IMR-90 (cell line): Measurements from ENCODE around the gene HNMT. TPM values are rescaled to one million over a fixed set of nuclear protein-coding genes. Genes with fewer than 3 reads are reported as not detected.

Source experiments
- ATAC-seq: fragments of 200-7000 bp; cut with Tn5 transposase; 2 replicates; pipeline ENCODE4 v1.9.1; 2020; ENCODE audit warnings: low read depth, mild to moderate bottlenecking, moderate library complexity
- BruUV-seq: library from RNA; stranded (reverse); fragments of 400-500 nt; replicated peaks from 2 replicates; lab custom pipeline; 2021; lab: Mats Ljungman, UMichigan
- CTCF ChIA-PET: fragments of 300-600 bp; formaldehyde crosslinking; extraction: SDS; loops from one replicate; lab custom pipeline; 2021; ENCODE audit warnings: antibody characterized with exemption; lab: Yijun Ruan, JAX
- POLR2A ChIA-PET: fragments of 300-600 bp; sonication (Branson Sonifier 250); formaldehyde crosslinking; loops from one replicate; lab custom pipeline; 2022; ENCODE audit warnings: antibody characterized with exemption; ENCODE audit not compliant: unreplicated experiment; lab: Charles Lee
- DNase-seq: peaks from one replicate; pipeline ENCODE4 v3.0.0; 2013
- H2AFZ ChIP-seq: replicated peaks from 2 replicates; pipeline ENCODE3; 2013; ENCODE audit warnings: low read length, mild to moderate bottlenecking; ENCODE audit not compliant: poor library complexity
- H2AK5ac ChIP-seq: 2 replicates; pipeline ENCODE4 v1.6.1; 2013; ENCODE audit warnings: low read depth, low read length, inconsistent platforms
- H2AK9ac ChIP-seq: replicated peaks from 2 replicates; pipeline ENCODE3; 2013; ENCODE audit warnings: mild to moderate bottlenecking, low read depth, low read length, moderate library complexity; ENCODE audit not compliant: poor library complexity
- H2BK120ac ChIP-seq: 2 replicates; pipeline ENCODE4 v1.6.1; 2013; ENCODE audit warnings: low read depth, low read length, inconsistent platforms
- H2BK15ac ChIP-seq: 3 replicates; pipeline ENCODE4 v1.6.1; 2013; ENCODE audit warnings: low read depth, low read length, inconsistent platforms
- H2BK20ac ChIP-seq: 2 replicates; pipeline ENCODE4 v1.6.1; 2013; ENCODE audit warnings: low read depth, mild to moderate bottlenecking, inconsistent platforms, low read length, moderate library complexity
- H2BK5ac ChIP-seq: 2 replicates; pipeline ENCODE4 v1.6.1; 2013; ENCODE audit warnings: mild to moderate bottlenecking, low read depth, low read length, inconsistent platforms; ENCODE audit not compliant: poor library complexity, severe bottlenecking
- H3K14ac ChIP-seq: replicated peaks from 2 replicates; pipeline ENCODE4 v1.6.1; 2013; ENCODE audit warnings: low read depth, low read length, inconsistent platforms
- H3K18ac ChIP-seq: 2 replicates; pipeline ENCODE4 v1.6.1; 2013; ENCODE audit warnings: low read depth, low read length, control low read depth
- H3K23ac ChIP-seq: 2 replicates; pipeline ENCODE4 v1.6.1; 2013; ENCODE audit warnings: low read depth, low read length, inconsistent platforms
- H3K27ac ChIP-seq: 2 replicates; pipeline ENCODE4 v1.5.1; 2013; ENCODE audit warnings: mild to moderate bottlenecking, control low read depth, low read length; ENCODE audit not compliant: insufficient read depth
- H3K27me3 ChIP-seq: 2 replicates; pipeline ENCODE4 v1.6.1; 2013; ENCODE audit warnings: low read length; ENCODE audit not compliant: control insufficient read depth, insufficient read depth
- H3K36me3 ChIP-seq: 2 replicates; pipeline ENCODE4 v1.6.1; 2013; ENCODE audit warnings: low read length, mixed read lengths; ENCODE audit not compliant: control insufficient read depth, insufficient read depth
- H3K4ac ChIP-seq: 2 replicates; pipeline ENCODE4 v1.6.1; 2013; ENCODE audit warnings: low read depth, low read length, inconsistent platforms
- H3K4me1 ChIP-seq: 2 replicates; pipeline ENCODE4 v1.6.1; 2013; ENCODE audit warnings: low read length, mixed read lengths; ENCODE audit not compliant: control insufficient read depth, insufficient read depth
- H3K4me2 ChIP-seq: 2 replicates; pipeline ENCODE4 v1.6.1; 2013; ENCODE audit warnings: low read depth, mild to moderate bottlenecking, control low read depth, low read length, moderate library complexity
- H3K4me3 ChIP-seq: 2 replicates; pipeline ENCODE4 v1.5.1; 2013; ENCODE audit warnings: low read depth, mild to moderate bottlenecking, control low read depth, low read length, moderate library complexity; ENCODE audit not compliant: insufficient read depth
- H3K56ac ChIP-seq: 2 replicates; pipeline ENCODE4 v1.6.1; 2013; ENCODE audit warnings: low read length, inconsistent platforms; ENCODE audit not compliant: insufficient read depth; ENCODE audit errors: extremely low read depth
- H3K79me1 ChIP-seq, 2 experiments: 2 replicates each; pipeline ENCODE4 v1.6.1; 2013; ENCODE audit warnings: low read length in 2 of 2, inconsistent platforms in 1 of 2, low read depth in 1 of 2
- H3K9ac ChIP-seq: 2 replicates; pipeline ENCODE4 v1.6.1; 2013; ENCODE audit warnings: low read depth, low read length, control low read depth
- H3K9me1 ChIP-seq: 2 replicates; pipeline ENCODE4 v1.6.1; 2013; ENCODE audit warnings: low read length, inconsistent platforms; ENCODE audit not compliant: insufficient read depth
- H3K9me3 ChIP-seq: 2 replicates; pipeline ENCODE4 v1.6.1; 2013; ENCODE audit warnings: low read length; ENCODE audit not compliant: control insufficient read depth, insufficient read depth
- H4K20me1 ChIP-seq: 2 replicates; pipeline ENCODE4 v1.6.1; 2013; ENCODE audit warnings: low read length, inconsistent platforms; ENCODE audit not compliant: insufficient read depth
- H4K5ac ChIP-seq: 2 replicates; pipeline ENCODE4 v1.6.1; 2013; ENCODE audit warnings: mild to moderate bottlenecking, low read depth, low read length, control low read depth
- H4K8ac ChIP-seq, 2 experiments: 2 replicates each; pipeline ENCODE4 v1.6.1; 2013; ENCODE audit warnings: low read depth in 2 of 2, low read length in 2 of 2, control low read depth in 1 of 2, inconsistent platforms in 1 of 2
- H4K91ac ChIP-seq: 2 replicates; pipeline ENCODE4 v1.6.1; 2013; ENCODE audit warnings: low read depth, low read length, inconsistent platforms; ENCODE audit not compliant: insufficient read depth
- BHLHE40 ChIP-seq: fragments of 150-350 bp; IDR thresholded peaks from 2 replicates; pipeline ENCODE4 v1.6.1; 2016; ENCODE audit warnings: mild to moderate bottlenecking, low read depth, low read length
- CTCF ChIP-seq: conservative IDR thresholded peaks from 2 replicates; pipeline ENCODE4 v1.5.1; 2012; ENCODE audit warnings: mild to moderate bottlenecking, low read depth, low read length, improper control_type of control experiment
- ELK1 ChIP-seq: fragments of 150-350 bp; IDR thresholded peaks from 2 replicates; pipeline ENCODE4 v1.6.1; 2016; ENCODE audit warnings: low read depth, mild to moderate bottlenecking, low read length, moderate library complexity, borderline replicate concordance
- FOS ChIP-seq: fragments of 150-350 bp; IDR thresholded peaks from 2 replicates; pipeline ENCODE4 v1.6.1; 2016; ENCODE audit warnings: low read depth, low read length
- NFE2L2 ChIP-seq: fragments of 150-350 bp; IDR thresholded peaks from 2 replicates; pipeline ENCODE4 v1.6.1; 2016; ENCODE audit warnings: low read depth, mild to moderate bottlenecking, low read length
- POLR2A ChIP-seq: IDR thresholded peaks from 2 replicates; pipeline ENCODE4 v1.6.1; 2012; ENCODE audit warnings: mild to moderate bottlenecking, low read depth, low read length
- RFX5 ChIP-seq: IDR thresholded peaks from 2 replicates; pipeline ENCODE4 v1.8.0; 2012; ENCODE audit warnings: low read depth, mild to moderate bottlenecking, low read length, moderate library complexity
- WGBS, 2 experiments: methylation state at CpG; one replicate each; pipeline versions ENCODE4 v1.1.5 to v1.1.7; 2013; ENCODE audit warnings: missing lambda C conversion rate in 2 of 2; ENCODE audit not compliant: insufficient read length in 1 of 2; ENCODE audit errors: extremely low coverage in 2 of 2; 5-methylcytosine and 5-hydroxymethylcytosine counted together
- dilution Hi-C: fragments of 300-500 bp; cut with HindIII; formaldehyde crosslinking; loops from one replicate; pipeline ENCODE4 v1.14.3; 2018; ENCODE audit warnings: low sequenced_read_pairs; ENCODE audit not compliant: unreplicated experiment
- in situ Hi-C: fragments of 300-500 bp; cut with MboI; formaldehyde crosslinking; loops from 3 replicates; pipeline ENCODE4 v1.14.3; 2019; ENCODE audit warnings: low sequenced_read_pairs, inconsistent platforms, mixed read lengths
- intact Hi-C: fragments of 100-400 bp; cut with micrococcal nuclease; formaldehyde crosslinking; loops from 2 replicates; pipeline ENCODE4 v1.10.0; 2022
- polyA plus RNA-seq, 3 experiments: library from polyadenylated mRNA; depleted of rRNA; stranded (reverse); fragments of >200 nt; gene quantifications; 2 replicates each; pipeline ENCODE4 v1.2.3, GENCODE V29; 2012; ENCODE audit warnings: low replicate concordance in 1 of 3
- total RNA-seq: library from RNA; depleted of rRNA; stranded (reverse); fragments of >200 nt; gene quantifications from 2 replicates; pipeline ENCODE4 v1.2.3, GENCODE V29; 2012

HNMT gene
- total and polyA plus RNA-seq, 2 of the 4 experiments (the other 2 are of a cell fraction): 6.4 to 14.2 TPM

- TF ChIP-seq ELK1: no peak
- TF ChIP-seq BHLHE40: no peak
- no peak for TF ChIP-seq RFX5
- TF ChIP-seq FOS: no peak
- no peak for TF ChIP-seq CTCF
- TF ChIP-seq POLR2A: no peak
- no peak for TF ChIP-seq NFE2L2
- H3K14ac ChIP-seq: peak overlapping the region; percentile 98
- peak overlapping the region; percentile 96 for H2BK20ac ChIP-seq
- TSS peak; percentile 68 for BruUV-seq
- peak overlapping the region; percentile 96 for H4K91ac ChIP-seq
- H3K23ac ChIP-seq: peak overlapping the region; percentile 81
- no peak for ATAC-seq
- no peaks in the 10 kb centered on the region for H3K36me3 ChIP-seq
- H3K9me3 ChIP-seq: no peaks in the 10 kb centered on the region
- H3K27ac ChIP-seq: peak overlapping the region; percentile 88
- peaks cover 3% of the 10 kb centered on the region; the same call in 1 of the 2 replicates for H3K9me1 ChIP-seq
- dilution Hi-C loops: no loop called here
- peak overlapping the region; percentile 100 for H3K18ac ChIP-seq
- H2AK5ac ChIP-seq: peak overlapping the region; percentile 78; the same call in 1 of the 2 replicates
- peak overlapping the region; percentile 93 for H3K56ac ChIP-seq
- H3K79me1 ChIP-seq: 0 out of 4 replicates have a peak, but pooled peaks cover 0 to 3% of the 10 kb centered on the region in 2 experiments
- peak overlapping the region; percentile 93 for H2AFZ ChIP-seq
- peak overlapping the region; percentile 73 for H2AK9ac ChIP-seq
- H3K4me1 ChIP-seq: peaks cover 10% of the 10 kb centered on the region
- peak overlapping the region; percentile 93 to 99 for H4K8ac ChIP-seq
- H4K20me1 ChIP-seq: no peaks in the 10 kb centered on the region
- peak overlapping the region; percentile 80 for H3K4me3 ChIP-seq
- peak overlapping the region; percentile 97 for H2BK120ac ChIP-seq
- in situ Hi-C loops: no loop called here
- H2BK5ac ChIP-seq: peak overlapping the region; percentile 85
- H4K5ac ChIP-seq: peak overlapping the region; percentile 95
- H3K4me2 ChIP-seq: peak overlapping the region; percentile 98
- ChIA-PET POLR2A (interaction anchor here (0.5 kb wide), 1 partner anchor 58 kb away, joined by 3 read pairs; no protein-coding TSS in a partner anchor), CTCF (interaction anchor here (1.5 kb wide), 1 partner anchor 24 kb away, joined by 3 read pairs; no protein-coding TSS in a partner anchor)
- H2BK15ac ChIP-seq: peak overlapping the region; percentile 81
- no peaks in the 10 kb centered on the region for H3K27me3 ChIP-seq
- peak overlapping the region; percentile 98 for H3K4ac ChIP-seq
- H3K9ac ChIP-seq: peak overlapping the region; percentile 85
- no peak for DNase-seq
- intact Hi-C loops: loop anchor here (5.0 to 10.0 kb wide), 2 partner anchors 310 to 537 kb away; partner anchors contain the start of gene SPOPL
- WGBS, 2 experiments: no CpG with 5 or more reads among the region's 3 CpGs
These were observed 686 bp downstream of the HNMT start for GRCh38 chr2:137964859-137965459.
